Ascending aorta (tissue), 2 donors: ENCODE data around the gene GPS1. TPM values are rescaled to one million over a fixed set of nuclear protein-coding genes. Genes with fewer than 3 reads are reported as not detected.

Source experiments
- DNase-seq, 2 donors: peaks; one replicate each; pipeline ENCODE4 v3.0.0-alpha.2; 2019; ENCODE audit warnings: low spot score in 2 of 2
- H3K27ac ChIP-seq, 2 donors: fragments of 200-600 bp; sonication (generic); one replicate each; pipeline ENCODE4 v1.5.1; 2016 to 2017; ENCODE audit warnings: mild to moderate bottlenecking in 1 of 2
- H3K27me3 ChIP-seq: fragments of 200-600 bp; sonication (generic); one replicate; pipeline ENCODE4 v1.5.1; 2017
- H3K36me3 ChIP-seq, 2 donors: fragments of 200-600 bp; sonication (generic); one replicate each; pipeline ENCODE4 v1.5.1; 2016
- H3K4me1 ChIP-seq, 2 donors: fragments of 200-600 bp; sonication (generic); one replicate each; pipeline ENCODE4 v1.5.1; 2016 to 2017; ENCODE audit warnings: mild to moderate bottlenecking in 1 of 2
- H3K4me3 ChIP-seq, 2 donors: fragments of 200-600 bp; sonication (generic); one replicate each; pipeline ENCODE4 v1.5.1; 2016 to 2017; ENCODE audit warnings: mild to moderate bottlenecking in 1 of 2
- H3K9me3 ChIP-seq, 2 donors: fragments of 200-600 bp; sonication (generic); one replicate each; pipeline ENCODE4 v1.5.1; 2016
- CTCF ChIP-seq, 3 experiments: fragments of 200-600 bp in 2 of 3; fragments of 450-650 bp in 1 of 3; sonication (generic) in 2 of 3; IDR thresholded peaks; one replicate each; pipeline ENCODE4 v1.5.1; 2016 to 2019; ENCODE audit warnings: antibody characterized with exemption in 3 of 3, mild to moderate bottlenecking in 1 of 3, moderate library complexity in 1 of 3
- intact Hi-C: fragments of 100-400 bp; cut with DNase I; formaldehyde crosslinking; loops from one replicate; pipeline ENCODE4 v1.15.1; 2023
- total RNA-seq: library from RNA; depleted of rRNA; stranded (reverse); fragments of >200 nt; gene quantifications from one replicate; pipeline ENCODE4 v1.1.0, GENCODE V29; 2016

GPS1 gene
- total RNA-seq, 1 donor from 2014 or later = 42.1 TPM

GRCh38 chr17:82053556-82054263, 2.0 kb downstream of the GPS1 start:
- intact Hi-C loops = no loop called here
- H3K36me3 ChIP-seq = peaks cover 52 to 64% of the 10 kb centered on the region in 2 donors
- H3K9me3 ChIP-seq = no peaks in the 10 kb centered on the region
- H3K4me3 ChIP-seq = no peak overlapping the region
- H3K27ac ChIP-seq = no peak overlapping the region
- TF ChIP-seq CTCF (IDR thresholded peaks at IDR 0.05) = no peak
- no peak for DNase-seq
- H3K27me3 ChIP-seq = no peaks in the 10 kb centered on the region
- H3K4me1 ChIP-seq = peaks cover 18 to 19% of the 10 kb centered on the region in 2 donors

GRCh38 chr17:82054351-82055022, 2.8 kb downstream of the GPS1 start:
- Histone ChIP-seq H3K9me3 (no peaks in the 10 kb centered on the region), H3K27ac (no peak overlapping the region), H3K27me3 (no peaks in the 10 kb centered on the region), H3K36me3 (peaks cover 50 to 64% of the 10 kb centered on the region in 2 donors), H3K4me3 (no peak overlapping the region), H3K4me1 (peaks cover 18 to 19% of the 10 kb centered on the region in 2 donors)
- intact Hi-C loops = no loop called here
- no peak for DNase-seq
- TF ChIP-seq CTCF (IDR thresholded peaks at IDR 0.05) = no peak

DNA sequence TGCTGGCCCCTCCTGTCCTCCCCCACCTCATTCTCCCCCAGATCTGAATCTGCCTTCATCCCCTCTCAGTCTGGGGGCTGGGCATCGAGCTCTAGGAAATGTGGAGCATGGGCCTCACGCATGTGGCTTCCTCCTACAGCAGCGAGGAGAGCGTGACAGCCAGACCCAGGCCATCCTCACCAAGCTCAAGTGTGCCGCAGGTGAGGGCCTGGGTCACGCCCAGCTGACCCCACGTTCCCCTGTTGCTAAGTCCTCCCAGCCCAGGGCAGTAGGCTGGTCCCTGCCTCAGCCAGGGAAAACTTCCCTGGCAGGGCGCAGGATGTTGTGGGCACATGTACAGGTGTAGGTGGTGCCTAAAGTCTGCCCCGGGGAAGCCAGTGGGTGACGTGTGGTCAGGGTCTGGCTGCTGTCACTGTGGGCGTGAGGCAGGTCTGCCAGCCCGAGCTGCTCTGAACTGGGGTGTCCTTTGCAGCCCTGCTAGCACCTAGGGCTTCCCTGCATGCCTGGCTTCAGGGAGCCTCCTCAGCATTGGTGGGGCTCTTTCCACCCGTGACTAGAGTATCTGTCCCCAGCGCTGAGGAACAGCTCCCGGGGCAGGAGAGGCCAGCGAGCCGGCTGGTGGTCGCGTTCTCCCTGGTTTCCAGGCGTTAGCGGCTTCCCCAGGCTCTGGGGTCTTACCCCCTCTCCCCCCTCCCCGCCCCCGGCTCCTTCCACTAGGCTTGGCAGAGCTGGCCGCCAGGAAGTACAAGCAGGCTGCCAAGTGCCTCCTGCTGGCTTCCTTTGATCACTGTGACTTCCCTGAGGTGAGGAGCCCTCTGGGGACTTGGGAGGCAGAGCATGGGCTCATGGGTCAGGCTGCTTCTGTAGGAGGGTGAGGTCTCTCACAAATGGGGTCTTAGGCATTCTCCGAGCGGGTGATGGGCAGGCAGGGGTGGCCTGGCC, 3.6 kb downstream of the GPS1 start:
- intact Hi-C loops = no loop called here
- peaks cover 16 to 17% of the 10 kb centered on the region in 2 donors for H3K4me1 ChIP-seq
- DNase-seq = no peak
- H3K9me3 ChIP-seq = no peaks in the 10 kb centered on the region
- peaks cover 53 to 65% of the 10 kb centered on the region in 2 donors for H3K36me3 ChIP-seq
- H3K27ac ChIP-seq = no peak overlapping the region
- no peaks in the 10 kb centered on the region for H3K27me3 ChIP-seq
- H3K4me3 ChIP-seq = no peak overlapping the region
- TF ChIP-seq CTCF (IDR thresholded peaks at IDR 0.05) = no peak

DNA sequence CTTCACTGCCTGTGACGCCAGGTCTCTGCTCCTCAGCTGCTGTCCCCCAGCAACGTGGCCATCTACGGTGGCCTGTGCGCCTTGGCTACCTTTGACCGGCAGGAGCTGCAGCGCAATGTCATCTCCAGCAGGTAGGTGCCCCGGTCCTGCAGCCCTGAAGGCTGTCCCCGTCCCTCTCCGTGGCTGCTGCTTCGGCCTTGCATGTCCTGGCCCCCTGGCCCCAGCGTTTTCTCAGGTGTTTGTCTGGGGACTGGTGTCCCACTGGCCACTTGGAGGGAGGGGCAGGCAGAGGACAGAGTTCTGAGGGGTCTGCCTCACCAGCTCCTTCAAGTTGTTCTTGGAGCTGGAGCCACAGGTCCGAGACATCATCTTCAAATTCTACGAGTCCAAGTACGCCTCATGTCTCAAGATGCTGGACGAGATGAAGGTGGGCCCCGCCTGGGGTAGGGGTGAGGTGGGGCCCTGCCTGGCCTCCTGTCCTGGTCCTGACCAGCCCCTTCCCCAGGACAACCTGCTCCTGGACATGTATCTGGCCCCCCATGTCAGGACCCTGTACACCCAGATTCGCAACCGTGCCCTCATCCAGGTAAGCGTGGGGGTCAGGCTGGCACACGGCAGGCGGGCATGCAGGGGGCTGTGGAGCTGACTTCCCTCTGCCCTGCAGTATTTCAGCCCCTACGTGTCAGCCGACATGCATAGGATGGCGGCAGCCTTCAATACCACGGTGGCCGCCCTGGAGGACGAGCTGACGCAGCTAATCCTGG, 4.4 kb downstream of the GPS1 start:
- H3K9me3 ChIP-seq = no peaks in the 10 kb centered on the region
- no peaks in the 10 kb centered on the region for H3K27me3 ChIP-seq
- peaks cover 8 to 10% of the 10 kb centered on the region in 2 donors for H3K4me1 ChIP-seq
- H3K36me3 ChIP-seq = peaks cover 62 to 73% of the 10 kb centered on the region in 2 donors
- H3K27ac ChIP-seq = no peak overlapping the region
- TF ChIP-seq CTCF (IDR thresholded peaks at IDR 0.05) = no peak
- H3K4me3 ChIP-seq = no peak overlapping the region
- intact Hi-C loops = no loop called here
- DNase-seq = no peak
